ENCODE results near the gene USP16. TPM values are rescaled to one million over a fixed set of nuclear protein-coding genes. Genes with fewer than 3 reads are reported as not detected.
"Not testable (repeated sequence)": the region's sequence is repeated elsewhere in the genome, so short reads cannot be mapped to it uniquely, and the experiment has no call there.

The USP16 gene
- total RNA-seq, 1 donor from 2014 or later: 47.8 TPM

DNA sequence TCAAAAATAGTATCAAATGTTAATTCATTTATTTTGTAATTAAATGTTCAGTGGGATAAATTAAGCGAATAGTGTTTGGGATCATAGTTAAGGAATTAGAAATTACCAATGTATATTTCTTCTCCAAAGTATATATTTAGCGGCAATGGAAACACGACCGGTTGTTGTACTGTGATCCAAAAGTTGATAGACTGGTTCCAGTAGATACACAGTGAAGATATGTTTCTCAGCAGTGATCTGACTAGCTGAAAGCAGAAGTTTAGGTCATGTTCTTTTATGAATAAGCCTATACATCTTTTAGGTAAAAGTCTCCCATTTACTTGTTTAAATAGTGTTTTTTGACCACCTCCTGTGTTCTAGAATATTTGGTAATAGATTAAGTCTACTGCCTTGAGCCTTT, 8.8 kb downstream of the USP16 start:
- no peak for DNase-seq (ENCODE audit: low read depth)

DNA sequence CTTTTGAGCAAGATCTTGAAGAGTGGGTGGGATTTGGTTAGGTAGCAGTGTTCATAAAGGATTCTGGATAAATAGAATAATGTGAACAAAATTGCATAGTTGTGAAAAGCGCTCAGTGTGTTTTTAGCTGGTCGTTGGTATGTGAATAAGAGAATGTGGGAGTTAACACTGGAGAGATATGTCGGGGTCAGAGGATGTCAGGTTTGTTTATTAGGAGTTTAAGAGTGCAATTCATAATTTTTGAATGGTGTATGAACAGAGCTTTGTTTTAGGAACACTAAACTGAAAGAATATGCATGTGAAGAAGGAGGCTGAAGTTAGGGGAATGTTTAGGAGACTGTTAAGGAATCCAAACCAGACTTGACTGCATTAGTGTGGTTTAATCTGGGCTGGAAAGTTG, 9.4 kb downstream of the USP16 start:
- no peak for DNase-seq (ENCODE audit: low read depth)

DNA sequence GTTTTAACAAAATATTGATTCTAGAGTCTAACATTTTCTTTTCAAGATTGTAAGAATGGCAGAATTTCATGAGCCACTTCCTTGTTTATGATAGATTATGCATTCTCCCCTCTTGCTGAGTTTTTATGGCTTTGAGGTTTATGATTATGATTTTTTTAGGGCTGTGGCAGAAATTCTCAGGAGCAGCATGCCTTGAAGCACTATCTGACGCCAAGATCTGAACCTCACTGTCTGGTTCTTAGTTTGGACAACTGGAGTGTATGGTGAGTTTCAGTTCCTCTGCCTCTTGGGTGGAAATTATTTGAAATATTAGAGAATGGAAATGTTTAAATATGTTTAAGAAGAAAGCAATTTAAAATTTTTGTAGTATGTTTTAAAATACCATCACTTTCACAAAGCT, 10.2 kb downstream of the USP16 start:
- no peak for DNase-seq (ENCODE audit: low read depth)

- DNase-seq (ENCODE audit: low read depth): no peak
These were observed 27.8 kb downstream of the USP16 start for GRCh38 chr21:29052224-29052623.

- no peak for DNase-seq (ENCODE audit: low read depth)
These were observed 28.6 kb downstream of the USP16 start for GRCh38 chr21:29053011-29053553.

DNA sequence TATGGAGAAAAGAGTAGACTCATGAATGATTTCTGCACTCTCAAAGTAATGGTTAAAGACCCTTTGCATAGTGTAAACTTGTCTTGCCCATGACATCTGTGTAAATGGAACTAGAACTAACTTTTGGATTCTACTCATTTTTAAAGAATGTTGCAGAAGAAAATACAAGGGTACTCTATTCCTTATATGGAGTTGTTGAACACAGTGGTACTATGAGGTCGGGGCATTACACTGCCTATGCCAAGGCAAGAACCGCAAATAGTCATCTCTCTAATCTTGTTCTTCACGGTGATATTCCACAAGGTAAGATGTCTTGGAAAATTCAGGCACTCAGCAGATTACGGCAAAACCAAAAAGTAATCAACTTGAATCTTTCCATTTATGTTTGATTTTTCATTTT, 29.2 kb downstream of the USP16 start:
- peak; percentile 33 for DNase-seq (ENCODE audit: low read depth)

DNA sequence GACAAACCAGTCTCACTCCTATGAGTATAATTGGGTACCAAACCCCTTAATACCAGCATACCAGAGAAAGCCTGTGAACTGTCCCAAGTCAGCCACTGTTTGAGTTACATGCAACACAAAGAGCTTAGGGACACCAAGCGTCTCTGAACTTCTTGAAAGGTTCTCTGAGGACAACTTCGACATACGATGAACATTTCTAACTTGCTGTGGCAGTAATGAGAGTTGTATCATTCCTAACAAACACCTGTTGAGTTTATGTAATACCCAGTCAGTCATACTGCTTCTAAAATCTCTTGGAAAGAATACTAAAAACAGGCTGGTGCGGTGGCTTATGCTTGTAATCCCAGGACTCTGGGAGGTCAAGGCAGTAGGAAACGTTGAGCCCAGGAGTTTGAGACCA, 30.6 kb downstream of the USP16 start:
- DNase-seq (ENCODE audit: low read depth): peak; percentile 40

DNA sequence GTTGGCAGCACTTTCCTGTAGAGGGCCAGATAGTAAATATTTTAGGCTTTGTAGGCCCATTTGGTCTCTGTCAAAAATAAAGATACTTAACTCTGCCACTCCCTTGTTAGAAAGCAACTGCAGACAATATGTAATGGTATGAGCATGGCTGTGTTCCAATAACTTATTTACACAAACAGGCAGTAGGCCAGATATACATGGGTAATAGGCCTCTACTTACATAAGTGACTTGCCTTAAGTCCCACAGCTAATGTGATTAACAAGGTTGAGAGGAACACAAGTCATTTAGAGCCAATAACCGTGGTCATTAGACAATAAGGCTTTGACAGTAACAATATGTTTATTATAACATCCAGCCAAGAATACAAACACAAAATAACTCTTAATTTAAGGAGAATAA, 31.5 kb downstream of the USP16 start:
- no peak for DNase-seq (ENCODE audit: low read depth)

GRCh38 chr21:29056538-29057050, 32.1 kb downstream of the USP16 start:
- no peak for DNase-seq (ENCODE audit: low read depth)

- peak; percentile 66 for DNase-seq (ENCODE audit: low read depth)
These were observed 40.5 kb downstream of the USP16 start for GRCh38 chr21:29064850-29065481.

DNA sequence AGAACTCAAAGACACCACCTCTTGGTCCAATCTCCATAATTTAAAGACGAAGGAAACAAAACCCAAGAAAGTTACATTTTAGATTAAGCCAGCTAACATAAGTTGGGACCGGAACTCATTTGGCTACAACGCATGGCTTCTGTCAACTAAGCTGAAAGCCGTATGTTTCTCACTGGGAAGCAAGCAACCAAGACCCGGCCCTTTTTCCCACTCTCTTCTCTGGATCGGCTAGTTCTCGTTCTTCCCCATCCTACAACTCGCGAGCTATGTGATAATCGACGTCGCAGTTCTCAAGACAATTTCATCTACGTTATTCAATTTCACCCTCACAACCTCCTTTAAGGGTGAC, 48.4 kb downstream of the USP16 start:
- no peak for DNase-seq (ENCODE audit: low read depth)

- DNase-seq (ENCODE audit: low read depth): peak; percentile 100
These were observed 48.9 kb downstream of the USP16 start, which contains the start of gene CCT8 for GRCh38 chr21:29073222-29074006. TSS of gene CCT8 (minus strand) at chr21:29073648. CDS start at chr21:29073590, 58 bp downstream.

DNA sequence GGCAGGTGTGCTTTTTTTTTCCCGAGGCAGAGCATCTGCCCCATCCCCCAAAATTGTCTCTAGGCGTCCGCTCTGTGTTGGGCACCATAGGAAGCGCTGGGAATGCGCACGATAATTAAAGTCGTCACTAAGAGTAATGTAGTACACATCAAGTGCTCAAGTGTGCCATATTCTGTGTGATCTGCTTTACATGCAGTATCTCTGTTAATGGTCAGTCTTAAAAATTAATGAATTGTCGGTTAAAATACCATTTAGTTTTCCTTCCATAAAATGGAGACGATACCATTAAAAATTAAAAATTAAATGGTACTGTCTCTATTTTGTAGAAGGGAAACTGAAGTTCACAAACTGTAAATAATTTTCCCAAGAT, 49.5 kb downstream of the USP16 start:
- no peak for DNase-seq (ENCODE audit: low read depth)

DNA sequence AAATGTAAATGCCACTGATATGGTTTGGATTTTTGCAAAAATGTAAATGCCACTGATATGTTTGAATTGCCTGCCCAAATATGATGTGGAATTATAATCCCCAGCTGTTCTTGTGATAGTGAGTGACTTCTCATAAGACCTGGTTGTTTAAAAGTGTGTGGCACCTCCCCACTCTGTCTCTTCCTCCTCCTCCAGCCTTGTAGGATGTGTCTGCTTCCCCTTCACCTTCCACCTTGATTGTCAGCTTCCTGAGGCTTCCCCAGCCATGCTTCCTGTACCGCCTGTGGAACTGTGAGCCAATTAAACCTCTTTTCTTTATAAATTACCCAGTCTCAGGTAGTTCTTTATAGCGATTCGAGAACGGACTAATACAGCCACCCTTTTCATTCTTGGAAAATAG, 50.3 kb downstream of the USP16 start:
- DNase-seq (ENCODE audit: low read depth): no peak

- DNase-seq (ENCODE audit: low read depth): no peak
These were observed 51.4 kb downstream of the USP16 start for GRCh38 chr21:29075706-29076466.

DNA sequence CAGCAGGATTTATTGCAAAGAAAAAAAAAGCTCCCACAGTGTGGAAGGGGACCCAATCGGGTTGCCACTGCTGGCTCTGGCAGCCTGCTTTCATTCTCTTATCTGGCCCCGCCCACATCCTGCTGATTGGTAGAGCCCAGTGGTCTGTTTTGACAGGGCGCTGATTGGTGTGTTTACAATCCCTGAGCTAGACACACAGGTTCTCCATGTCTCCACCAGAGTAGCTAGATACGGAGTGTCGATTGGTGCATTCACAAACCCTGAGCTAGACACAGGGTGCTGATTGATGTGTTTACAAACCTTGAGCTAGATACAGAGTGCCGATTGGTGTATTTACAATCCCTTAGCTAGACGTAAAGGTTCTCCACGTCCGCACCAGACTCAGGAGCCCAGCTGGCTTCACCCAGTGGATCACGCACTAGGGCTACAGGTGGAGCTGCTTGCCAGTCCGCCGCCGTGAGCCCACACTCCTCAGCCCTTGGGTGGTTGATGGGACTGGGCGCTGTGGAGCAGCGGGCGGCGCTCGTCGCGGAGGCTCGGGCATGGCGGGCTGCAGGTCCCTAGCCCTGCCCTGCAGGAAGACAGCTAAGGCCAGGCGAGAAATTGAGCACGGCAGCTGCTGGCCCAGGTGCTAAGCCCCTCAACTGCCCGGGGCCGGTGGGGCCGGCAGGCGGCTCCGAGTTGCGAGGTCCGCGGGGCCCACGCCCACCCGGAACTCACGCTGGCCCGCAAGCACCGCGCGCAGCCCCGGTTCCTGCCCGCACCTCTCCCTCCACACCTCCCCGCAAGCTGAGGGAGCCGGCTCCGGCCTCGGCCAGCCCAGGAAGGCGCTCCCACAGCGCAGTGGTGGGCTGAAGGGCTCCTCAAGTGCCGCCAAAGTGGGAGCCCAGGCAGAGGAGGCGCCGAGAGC, 52.5 kb downstream of the USP16 start:
- not testable (repeated sequence) for DNase-seq (ENCODE audit: low read depth)

GRCh38 chr21:29077651-29078090, 53.2 kb downstream of the USP16 start:
- no peak for DNase-seq (ENCODE audit: low read depth)

DNA sequence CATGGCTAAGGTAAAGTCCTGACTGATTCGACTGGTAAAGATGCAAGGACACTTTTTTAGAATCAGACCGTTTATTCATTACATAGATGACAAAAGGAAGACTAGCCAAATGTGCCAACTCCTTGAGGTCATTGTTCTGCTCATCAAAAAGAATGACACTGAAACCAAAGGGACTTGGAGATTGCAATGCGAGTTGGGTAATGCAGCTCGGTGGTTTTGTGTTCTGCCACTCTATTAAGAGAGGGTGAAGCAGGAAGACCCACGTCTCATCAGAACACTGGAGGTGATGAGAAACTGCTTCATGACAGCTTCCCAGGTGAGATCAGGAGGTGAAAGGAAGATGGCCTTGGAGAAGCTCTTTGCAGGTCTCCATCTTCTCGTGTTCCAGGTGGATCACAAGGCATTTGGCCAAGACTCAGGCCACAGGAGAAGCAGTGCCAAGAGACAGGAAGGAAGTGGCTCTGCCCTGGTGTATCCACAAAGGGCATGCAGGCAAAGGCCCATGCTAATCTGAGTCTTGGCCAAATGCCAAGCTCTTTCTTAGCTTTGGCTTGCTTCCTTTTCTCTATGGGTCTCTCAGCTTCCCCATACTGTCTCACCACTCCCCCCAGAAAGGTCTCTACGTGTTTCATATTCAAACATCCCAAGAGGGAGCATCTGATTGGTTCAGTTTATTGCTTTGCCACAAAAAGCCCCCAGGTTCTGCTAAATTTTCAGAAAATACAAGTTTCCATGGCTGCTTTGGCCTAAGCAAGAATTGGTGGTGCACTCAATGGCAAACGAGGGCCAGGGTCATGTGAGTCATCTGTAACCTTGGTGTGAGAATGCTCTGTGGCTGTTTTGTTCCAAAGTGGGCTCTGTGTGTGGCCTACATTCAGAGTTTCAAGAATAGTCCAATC, 54.6 kb downstream of the USP16 start:
- DNase-seq (ENCODE audit: low read depth): no peak

- DNase-seq (ENCODE audit: low read depth): no peak
These were observed 56.0 kb downstream of the USP16 start for GRCh38 chr21:29080454-29080941.
